NT2/D1 (cell line): ENCODE data around the gene RALGAPB.

Experiments used
- DNase-seq: peaks from one replicate; pipeline ENCODE4 v3.0.0-alpha.2; 2011; ENCODE audit warnings: low read depth, low spot score
- H3K27me3 ChIP-seq: 2 replicates; pipeline ENCODE4 v1.6.0; 2011; ENCODE audit warnings: mild to moderate bottlenecking; ENCODE audit not compliant: insufficient read length, insufficient read depth
- H3K36me3 ChIP-seq: 2 replicates; pipeline ENCODE4 v1.6.1; 2011; ENCODE audit warnings: mild to moderate bottlenecking, low read length, mixed read lengths; ENCODE audit not compliant: insufficient read depth, insufficient read length
- H3K4me1 ChIP-seq: 2 replicates; pipeline ENCODE4 v1.5.1; 2011; ENCODE audit not compliant: insufficient read depth, insufficient read length
- H3K4me3 ChIP-seq: 2 replicates; pipeline ENCODE4 v1.5.1; 2011; ENCODE audit warnings: low read depth; ENCODE audit not compliant: insufficient read length
- H3K9ac ChIP-seq: 2 replicates; pipeline ENCODE4 v1.6.0; 2011; ENCODE audit warnings: low read depth; ENCODE audit not compliant: insufficient read length
- H3K9me3 ChIP-seq: 2 replicates; pipeline ENCODE4 v1.5.1; 2011; ENCODE audit warnings: mild to moderate bottlenecking, low read length; ENCODE audit not compliant: insufficient read depth
- SUZ12 ChIP-seq: IDR thresholded peaks from 2 replicates; pipeline ENCODE4 v1.6.1; 2011; ENCODE audit not compliant: insufficient read length, insufficient read depth; ENCODE audit errors: extremely low read depth
- YY1 ChIP-seq: IDR thresholded peaks from 2 replicates; pipeline ENCODE4 v1.6.1; 2011; ENCODE audit not compliant: insufficient read length, insufficient read depth
- ZNF274 ChIP-seq: IDR thresholded peaks from 2 replicates; pipeline ENCODE4 v1.6.1; 2011; ENCODE audit warnings: mild to moderate bottlenecking, low read depth, low read length

Gene RALGAPB

GRCh38 chr20:38519426-38519825 is 46.8 kb downstream of the RALGAPB start:
- Histone ChIP-seq H3K4me3 (no peak overlapping the region), H3K27me3 (no peaks in the 10 kb centered on the region), H3K36me3 (peaks cover 73% of the 10 kb centered on the region), H3K4me1 (no peaks in the 10 kb centered on the region), H3K9ac (no peak overlapping the region), H3K9me3 (no peaks in the 10 kb centered on the region)
- TF ChIP-seq SUZ12 (no peak), YY1 (no peak), ZNF274 (no peak)
- no peak for DNase-seq

- no peak for DNase-seq
- H3K4me3 ChIP-seq, result no peak overlapping the region
- no peaks in the 10 kb centered on the region for H3K9me3 ChIP-seq
- no peaks in the 10 kb centered on the region for H3K27me3 ChIP-seq
- peaks cover 77% of the 10 kb centered on the region for H3K36me3 ChIP-seq
- no peaks in the 10 kb centered on the region for H3K4me1 ChIP-seq
- TF ChIP-seq SUZ12 (no peak), YY1 (no peak), ZNF274 (no peak)
- H3K9ac ChIP-seq, result no peak overlapping the region
Measured at GRCh38 chr20:38520261-38520660, 47.6 kb downstream of the RALGAPB start.

- Histone ChIP-seq H3K36me3 (peaks cover 70% of the 10 kb centered on the region), H3K4me3 (no peak overlapping the region), H3K9ac (no peak overlapping the region), H3K4me1 (no peaks in the 10 kb centered on the region), H3K9me3 (no peaks in the 10 kb centered on the region), H3K27me3 (no peaks in the 10 kb centered on the region)
- TF ChIP-seq SUZ12, result no peak
- no peak for TF ChIP-seq ZNF274
- TF ChIP-seq YY1, result no peak
- DNase-seq, result no peak
Measured at GRCh38 chr20:38523697-38524096, 51.1 kb downstream of the RALGAPB start.

- peaks cover 70% of the 10 kb centered on the region for H3K36me3 ChIP-seq
Measured at GRCh38 chr20:38528167-38528566, 55.5 kb downstream of the RALGAPB start.

DNA sequence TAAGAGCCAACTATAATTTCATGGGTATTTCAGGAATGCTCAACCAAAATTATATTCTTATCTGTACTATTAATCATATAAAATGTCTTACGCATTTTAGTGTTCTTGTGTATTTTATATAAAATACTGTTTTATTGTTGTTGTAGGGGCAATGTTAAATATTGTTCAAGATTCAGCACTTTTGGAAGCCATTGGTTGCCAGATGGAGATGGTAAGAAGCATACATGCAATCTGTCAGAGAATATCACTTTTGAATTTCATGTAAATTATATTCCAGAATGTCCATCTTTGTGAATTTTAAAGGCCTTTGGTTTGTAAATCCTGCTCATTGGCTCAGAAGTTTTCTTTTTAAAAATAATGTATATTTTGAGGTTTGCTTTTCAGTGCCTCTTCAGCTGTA is 58.4 kb downstream of the RALGAPB start:
- no peak overlapping the region for H3K9ac ChIP-seq
- no peak for TF ChIP-seq YY1
- no peak for TF ChIP-seq SUZ12
- TF ChIP-seq ZNF274, result no peak
- H3K4me1 ChIP-seq, result no peaks in the 10 kb centered on the region
- no peaks in the 10 kb centered on the region for H3K9me3 ChIP-seq
- no peak for DNase-seq
- H3K27me3 ChIP-seq, result no peaks in the 10 kb centered on the region
- no peak overlapping the region for H3K4me3 ChIP-seq
- H3K36me3 ChIP-seq, result peaks cover 71% of the 10 kb centered on the region

More at GRCh38 chr20:38528167-38528566, 55.5 kb downstream of the RALGAPB start:
- Histone ChIP-seq H3K4me1 (no peaks in the 10 kb centered on the region), H3K9me3 (no peaks in the 10 kb centered on the region), H3K9ac (no peak overlapping the region), H3K4me3 (no peak overlapping the region), H3K27me3 (no peaks in the 10 kb centered on the region)
- no peak for TF ChIP-seq SUZ12
- TF ChIP-seq ZNF274, result no peak
- TF ChIP-seq YY1, result no peak
- no peak for DNase-seq

GRCh38 chr20:38534756-38535155 is 62.1 kb downstream of the RALGAPB start:
- Histone ChIP-seq H3K9me3 (no peaks in the 10 kb centered on the region), H3K9ac (no peak overlapping the region), H3K36me3 (peaks cover 83% of the 10 kb centered on the region), H3K27me3 (no peaks in the 10 kb centered on the region), H3K4me3 (no peak overlapping the region), H3K4me1 (no peaks in the 10 kb centered on the region)
- DNase-seq, result no peak
- TF ChIP-seq YY1 (no peak), ZNF274 (no peak), SUZ12 (no peak)

DNA sequence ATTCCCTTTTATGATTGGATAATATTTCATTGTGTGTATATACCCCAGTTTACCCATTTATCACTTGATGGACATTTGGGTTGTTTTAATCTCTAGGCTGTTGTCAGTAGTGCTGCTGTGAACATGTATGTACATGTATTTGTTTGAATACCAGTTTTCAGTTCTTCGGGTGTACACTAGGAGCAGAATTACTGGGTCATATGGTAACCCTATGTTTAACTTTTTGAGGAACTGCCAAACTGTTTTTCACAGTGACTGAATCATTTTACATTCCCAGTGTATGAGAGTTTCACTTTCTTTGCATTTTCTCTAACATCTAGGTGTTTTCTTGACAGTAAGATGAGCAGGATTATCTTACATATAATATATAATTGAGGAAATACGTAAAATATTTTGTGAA is 63.7 kb downstream of the RALGAPB start:
- no peaks in the 10 kb centered on the region for H3K4me1 ChIP-seq
- no peaks in the 10 kb centered on the region for H3K27me3 ChIP-seq
- no peak for DNase-seq
- no peak for TF ChIP-seq YY1
- TF ChIP-seq ZNF274, result no peak
- TF ChIP-seq SUZ12, result no peak
- H3K9ac ChIP-seq, result no peak overlapping the region
- H3K9me3 ChIP-seq, result no peaks in the 10 kb centered on the region
- peaks cover 88% of the 10 kb centered on the region for H3K36me3 ChIP-seq
- H3K4me3 ChIP-seq, result no peak overlapping the region
